Measurements from ENCODE around the gene HRNR. TPM values are rescaled to one million over a fixed set of nuclear protein-coding genes. Genes with fewer than 3 reads are reported as not detected.

Gene HRNR
- polyA plus RNA-seq, 6 donors from 2014 or later: not detected

GRCh38 chr1:152182431-152182830, 41.6 kb downstream of the HRNR start:
- DNase-seq: no peak
- H3K4me3 Mint-ChIP-seq: no peak overlapping the region
- H3K27ac Mint-ChIP-seq: no peak overlapping the region
- no peaks in the 10 kb centered on the region for H3K36me3 Mint-ChIP-seq
- H3K9me3 Mint-ChIP-seq: peaks cover 0 to 1% (median 0%) of the 10 kb centered on the region in 7 donors
- no peaks in the 10 kb centered on the region for H3K4me1 Mint-ChIP-seq
- peaks cover 25 to 36% (median 28%) of the 10 kb centered on the region in 3 donors for H3K27me3 Mint-ChIP-seq
- ATAC-seq (ENCODE audit: low read depth in 2 of 2): no peak

DNA sequence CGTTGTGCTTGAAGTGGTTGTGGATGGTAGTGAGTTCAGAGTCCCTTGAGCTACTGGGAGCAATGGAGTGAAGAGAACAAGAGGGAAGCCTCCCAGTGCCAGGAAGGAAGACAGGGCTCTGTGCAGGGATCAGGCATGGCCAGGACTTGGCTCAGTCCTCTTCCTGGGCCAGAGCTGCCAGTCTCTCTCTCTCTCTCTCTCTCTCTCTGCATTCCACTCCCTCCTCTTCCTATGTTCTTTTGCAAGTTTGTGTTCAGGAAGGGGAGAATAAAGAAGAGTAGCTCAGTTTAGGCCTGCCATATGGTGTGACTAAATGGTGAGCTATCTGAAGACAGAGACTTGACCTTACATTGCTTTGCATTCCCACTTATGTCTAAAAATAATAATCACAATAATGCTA, 44.4 kb downstream of the HRNR start:
- H3K4me3 Mint-ChIP-seq: no peak overlapping the region
- peaks cover 35 to 37% (median 36%) of the 10 kb centered on the region in 3 donors for H3K27me3 Mint-ChIP-seq
- no peaks in the 10 kb centered on the region for H3K4me1 Mint-ChIP-seq
- no peaks in the 10 kb centered on the region for H3K36me3 Mint-ChIP-seq
- peaks cover 0 to 12% (median 0%) of the 10 kb centered on the region in 7 donors for H3K9me3 Mint-ChIP-seq
- no peak overlapping the region for H3K27ac Mint-ChIP-seq
- no peak for ATAC-seq (ENCODE audit: low read depth in 2 of 2)
- DNase-seq: no peak

DNA sequence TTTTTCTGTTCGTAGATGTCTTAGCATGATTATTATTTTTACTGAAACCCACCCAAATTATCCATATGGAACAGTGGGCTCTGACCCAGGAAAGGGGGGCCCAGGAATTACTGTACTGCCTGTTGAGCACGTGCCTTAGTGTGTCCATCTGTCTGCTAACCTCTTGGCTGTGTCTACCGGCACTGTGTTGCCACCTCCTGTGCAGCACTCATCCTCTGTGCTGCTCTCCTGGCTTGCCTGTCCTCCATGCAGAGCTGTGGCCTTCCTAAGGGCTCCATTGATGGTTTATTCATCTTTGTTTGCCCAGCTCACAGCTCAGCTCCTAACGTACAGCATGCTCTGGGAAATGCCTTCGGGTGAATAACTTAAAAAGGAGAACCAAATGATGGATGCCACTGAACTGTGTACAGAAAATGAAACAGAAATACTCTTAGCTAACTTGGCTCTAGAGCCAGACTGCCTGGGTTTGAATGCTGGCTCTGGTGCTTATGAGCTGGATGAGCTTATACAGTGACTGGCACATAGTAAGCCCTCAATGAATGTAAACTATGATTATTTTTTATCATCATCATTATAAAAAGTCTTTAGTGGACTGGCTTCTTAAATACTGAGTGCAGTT, 53.6 kb downstream of the HRNR start:
- Mint-ChIP-seq H3K4me1 (peaks cover 8 to 14% (median 10%) of the 10 kb centered on the region in 3 donors), H3K4me3 (no peak overlapping the region), H3K9me3 (peaks cover 0 to 4% (median 0%) of the 10 kb centered on the region in 7 donors), H3K27ac (no peak overlapping the region), H3K27me3 (peaks cover 53 to 68% (median 60%) of the 10 kb centered on the region in 3 donors), H3K36me3 (no peaks in the 10 kb centered on the region)
- DNase-seq (no peak), ATAC-seq (ENCODE audit: low read depth in 2 of 2) (no peak)

GRCh38 chr1:152169366-152170025, 54.5 kb downstream of the HRNR start:
- Mint-ChIP-seq H3K27ac (no peak overlapping the region), H3K4me3 (no peak overlapping the region), H3K36me3 (no peaks in the 10 kb centered on the region), H3K27me3 (peaks cover 50 to 59% (median 55%) of the 10 kb centered on the region in 3 donors), H3K9me3 (peaks cover 0 to 4% (median 0%) of the 10 kb centered on the region in 7 donors), H3K4me1 (peaks cover 11 to 17% (median 16%) of the 10 kb centered on the region in 3 donors)
- ATAC-seq (ENCODE audit: low read depth in 2 of 2) (no peak), DNase-seq (no peak)

GRCh38 chr1:152168535-152168868, 55.5 kb downstream of the HRNR start:
- no peak for ATAC-seq (ENCODE audit: low read depth in 2 of 2)
- H3K36me3 Mint-ChIP-seq: no peaks in the 10 kb centered on the region
- no peak overlapping the region for H3K27ac Mint-ChIP-seq
- no peak overlapping the region for H3K4me3 Mint-ChIP-seq
- DNase-seq: no peak
- peaks cover 0 to 4% (median 0%) of the 10 kb centered on the region in 7 donors for H3K9me3 Mint-ChIP-seq
- peaks cover 53 to 61% (median 57%) of the 10 kb centered on the region in 3 donors for H3K27me3 Mint-ChIP-seq
- H3K4me1 Mint-ChIP-seq: peaks cover 11 to 17% (median 16%) of the 10 kb centered on the region in 3 donors

DNA sequence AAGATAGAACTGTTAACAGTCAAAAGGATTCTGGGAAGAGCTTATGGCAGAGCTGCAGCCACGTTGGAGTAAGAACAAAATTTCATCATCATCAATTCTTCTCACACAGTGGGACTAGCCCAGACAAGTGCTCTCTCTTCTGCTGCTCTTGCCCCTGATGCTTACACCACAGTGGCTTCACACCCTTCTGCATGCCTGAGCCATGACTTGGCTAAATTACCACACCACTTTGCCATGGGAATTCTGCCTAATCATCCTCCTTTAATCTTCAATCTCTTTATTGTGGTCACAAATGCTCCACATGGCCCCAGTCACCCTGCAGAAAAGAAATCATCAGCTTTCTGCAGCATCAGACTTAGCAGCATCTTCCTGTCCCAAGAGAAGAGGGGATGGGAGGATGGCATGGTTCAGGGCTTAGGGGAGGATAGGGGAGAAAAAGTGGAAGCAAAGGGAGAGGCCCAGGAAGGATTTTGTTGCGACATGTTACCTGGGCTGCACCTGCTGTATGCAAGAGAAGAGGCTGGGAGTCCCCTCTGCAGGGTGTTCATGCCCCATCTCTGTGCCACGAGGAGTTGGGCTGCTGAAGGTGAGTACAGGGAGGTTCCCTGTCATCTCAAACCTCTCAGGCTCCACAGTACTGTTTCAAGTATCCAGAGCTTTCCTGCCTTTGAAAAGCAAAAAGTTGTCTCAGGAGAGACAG, 56.0 kb downstream of the HRNR start:
- no peak for DNase-seq
- H3K9me3 Mint-ChIP-seq: peaks cover 0 to 4% (median 0%) of the 10 kb centered on the region in 7 donors
- no peak for ATAC-seq (ENCODE audit: low read depth in 2 of 2)
- H3K36me3 Mint-ChIP-seq: no peaks in the 10 kb centered on the region
- H3K4me3 Mint-ChIP-seq: no peak overlapping the region
- H3K27ac Mint-ChIP-seq: no peak overlapping the region
- H3K27me3 Mint-ChIP-seq: peaks cover 48 to 57% (median 55%) of the 10 kb centered on the region in 3 donors
- H3K4me1 Mint-ChIP-seq: peaks cover 11 to 17% (median 16%) of the 10 kb centered on the region in 3 donors

DNA sequence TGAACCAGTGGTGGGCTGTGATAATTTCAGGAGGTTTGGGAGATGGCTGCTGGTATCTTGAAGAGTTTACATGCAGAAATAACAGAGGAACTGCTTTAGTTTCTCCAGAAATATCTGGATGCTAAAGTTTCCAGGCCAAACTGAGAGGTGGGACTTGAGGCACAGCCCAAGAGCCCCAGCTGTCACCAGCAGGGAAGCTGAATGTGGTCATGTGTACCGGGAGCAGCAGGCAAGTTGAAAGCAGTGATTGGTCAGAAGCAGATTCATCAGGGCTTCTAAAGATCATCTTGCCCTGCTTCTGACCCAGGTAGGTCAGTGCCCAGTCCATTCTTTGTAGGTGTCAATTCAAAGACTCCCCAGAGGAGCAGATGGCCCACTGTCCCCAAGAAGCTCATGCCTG, 57.0 kb downstream of the HRNR start:
- no peak overlapping the region for H3K4me3 Mint-ChIP-seq
- H3K4me1 Mint-ChIP-seq: peaks cover 11 to 17% (median 16%) of the 10 kb centered on the region in 3 donors
- H3K9me3 Mint-ChIP-seq: peaks cover 0 to 4% (median 0%) of the 10 kb centered on the region in 7 donors
- peaks cover 46 to 57% (median 46%) of the 10 kb centered on the region in 3 donors for H3K27me3 Mint-ChIP-seq
- ATAC-seq (ENCODE audit: low read depth in 2 of 2) (no peak), DNase-seq (no peak)
- no peaks in the 10 kb centered on the region for H3K36me3 Mint-ChIP-seq
- H3K27ac Mint-ChIP-seq: no peak overlapping the region

DNA sequence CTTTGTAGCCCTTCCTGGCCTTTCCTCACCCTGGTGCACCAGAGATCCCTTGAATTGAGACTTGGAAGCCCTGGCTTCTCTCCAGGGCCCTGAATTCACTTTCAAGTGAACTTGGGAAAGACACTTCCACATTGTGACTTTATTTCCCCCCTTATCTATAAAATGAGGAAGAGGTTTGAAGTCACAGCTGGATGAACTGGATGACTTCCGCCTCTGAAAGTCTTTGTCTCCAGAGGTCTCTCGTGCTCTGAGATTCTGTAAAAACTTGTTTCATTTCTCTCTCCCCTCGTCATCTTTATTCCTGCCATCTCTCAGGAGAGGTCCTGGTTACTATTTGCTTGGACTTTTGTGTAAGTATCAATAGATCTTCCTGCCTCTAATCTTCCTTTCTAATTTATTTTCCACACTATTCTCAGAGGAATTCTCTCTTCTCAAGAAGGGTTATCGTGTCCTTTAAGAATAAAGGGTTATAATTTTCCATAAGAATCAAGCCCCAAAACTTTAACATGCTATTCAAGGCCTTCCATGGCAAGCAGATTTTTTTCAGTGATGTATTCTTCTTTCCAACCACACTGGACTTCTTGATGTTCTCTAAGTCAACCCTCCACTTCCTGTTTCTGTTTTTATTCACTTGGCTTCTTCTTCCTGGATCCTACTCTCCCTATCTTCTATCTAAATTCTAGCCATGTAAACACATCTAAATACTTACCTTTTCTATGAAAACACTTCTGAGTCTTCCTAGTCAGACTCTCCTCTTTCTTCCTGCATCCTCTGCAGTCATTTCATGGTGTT, 58.5 kb downstream of the HRNR start:
- peak; percentile 58 to 71 for ATAC-seq (ENCODE audit: low read depth in 2 of 2)
- H3K9me3 Mint-ChIP-seq: peaks cover 0 to 4% (median 0%) of the 10 kb centered on the region in 7 donors
- H3K4me1 Mint-ChIP-seq: peaks cover 11 to 20% (median 17%) of the 10 kb centered on the region in 3 donors
- H3K27ac Mint-ChIP-seq: peak overlapping the region in 3 of 6 donors; percentile 43 to 70 (median 68)
- H3K4me3 Mint-ChIP-seq: peak overlapping the region in 6 of 8 donors; percentile 26 to 69 (median 42)
- H3K36me3 Mint-ChIP-seq: no peaks in the 10 kb centered on the region
- peaks cover 37 to 57% (median 38%) of the 10 kb centered on the region in 3 donors for H3K27me3 Mint-ChIP-seq
- peak; percentile 18 for DNase-seq

GRCh38 chr1:152164517-152165136, 59.4 kb downstream of the HRNR start:
- Mint-ChIP-seq H3K27ac (no peak overlapping the region), H3K27me3 (peaks cover 37 to 56% (median 38%) of the 10 kb centered on the region in 3 donors), H3K4me1 (peaks cover 15 to 20% (median 17%) of the 10 kb centered on the region in 3 donors), H3K9me3 (peaks cover 0 to 4% (median 0%) of the 10 kb centered on the region in 7 donors), H3K4me3 (peak overlapping the region in 1 of 8 donors; percentile 18), H3K36me3 (no peaks in the 10 kb centered on the region)
- no peak for ATAC-seq (ENCODE audit: low read depth in 2 of 2)
- no peak for DNase-seq

DNA sequence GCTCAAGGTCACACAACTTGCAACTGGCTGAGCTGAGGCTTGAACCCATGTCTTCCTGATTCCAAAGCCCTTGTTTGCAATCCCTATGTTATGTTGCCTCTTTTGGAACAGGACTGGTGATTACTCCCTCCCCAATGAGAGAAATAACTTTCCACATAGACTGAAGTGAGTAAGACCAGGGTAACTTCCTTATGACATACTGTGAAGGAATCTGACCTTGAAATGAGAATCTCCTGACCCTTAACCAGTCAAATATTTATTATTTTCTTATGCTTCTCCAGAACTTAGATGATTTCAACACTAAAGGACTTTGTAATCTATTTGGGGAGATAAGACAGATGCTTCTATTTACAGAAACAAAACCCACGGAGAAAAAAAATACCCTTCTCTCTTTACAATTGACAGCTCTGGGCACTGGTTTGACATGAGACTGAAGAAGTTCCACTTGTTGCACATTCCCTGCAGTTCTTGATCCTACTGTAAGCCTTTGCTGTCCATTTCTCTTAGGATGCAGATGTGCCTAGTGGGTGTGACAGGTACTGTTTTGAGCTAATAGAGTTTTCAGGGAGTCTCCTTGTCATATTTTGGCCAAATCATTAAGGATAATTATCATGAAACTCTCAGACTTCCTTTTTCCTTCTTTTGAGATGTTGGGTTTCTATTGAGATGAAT, 61.1 kb downstream of the HRNR start:
- peaks cover 0 to 4% (median 0%) of the 10 kb centered on the region in 7 donors for H3K9me3 Mint-ChIP-seq
- no peak overlapping the region for H3K4me3 Mint-ChIP-seq
- H3K36me3 Mint-ChIP-seq: no peaks in the 10 kb centered on the region
- no peak for ATAC-seq (ENCODE audit: low read depth in 2 of 2)
- H3K27me3 Mint-ChIP-seq: peaks cover 24 to 47% (median 29%) of the 10 kb centered on the region in 3 donors
- peaks cover 15 to 20% (median 17%) of the 10 kb centered on the region in 3 donors for H3K4me1 Mint-ChIP-seq
- H3K27ac Mint-ChIP-seq: no peak overlapping the region
- DNase-seq: no peak

Data from naive B cell (primary cell).